Trophoblast cell (in vitro differentiated cells and primary cell): ENCODE measurements around the gene XRCC4. TPM values are rescaled to one million over a fixed set of nuclear protein-coding genes. Genes with fewer than 3 reads are reported as not detected.

Experiments
- DNase-seq, 2 donors: peaks; one replicate each; pipeline ENCODE4 v3.0.0-alpha.2; 2016
- H2AFZ ChIP-seq: 2 replicates; pipeline ENCODE4 v1.6.1; 2013; ENCODE audit warnings: low read length, moderate library complexity, mild to moderate bottlenecking; ENCODE audit not compliant: insufficient read depth, poor library complexity
- H2AK5ac ChIP-seq: 2 replicates; pipeline ENCODE4 v1.6.1; 2013; ENCODE audit warnings: mild to moderate bottlenecking, low read length
- H2BK120ac ChIP-seq: 2 replicates; pipeline ENCODE4 v1.6.1; 2013; ENCODE audit warnings: low read length, mild to moderate bottlenecking, moderate library complexity; ENCODE audit not compliant: insufficient read depth, poor library complexity
- H2BK12ac ChIP-seq: 2 replicates; pipeline ENCODE4 v1.6.1; 2013; ENCODE audit warnings: mild to moderate bottlenecking, low read length, moderate library complexity
- H2BK5ac ChIP-seq: 2 replicates; pipeline ENCODE4 v1.6.1; 2013; ENCODE audit warnings: low read length, low read depth, moderate library complexity, mild to moderate bottlenecking; ENCODE audit not compliant: poor library complexity
- H3K14ac ChIP-seq: 2 replicates; pipeline ENCODE4 v1.6.1; 2013; ENCODE audit warnings: mild to moderate bottlenecking, low read length
- H3K18ac ChIP-seq: 2 replicates; pipeline ENCODE4 v1.6.1; 2013; ENCODE audit warnings: mild to moderate bottlenecking, low read length
- H3K23ac ChIP-seq: 2 replicates; pipeline ENCODE4 v1.6.1; 2013; ENCODE audit warnings: low read length
- H3K27ac ChIP-seq: 2 replicates; pipeline ENCODE4 v1.5.1; 2013; ENCODE audit warnings: low read depth, mild to moderate bottlenecking, inconsistent platforms, low read length, moderate library complexity
- H3K27me3 ChIP-seq: 2 replicates; pipeline ENCODE4 v1.6.1; 2013; ENCODE audit warnings: inconsistent platforms, mild to moderate bottlenecking, low read length, moderate library complexity; ENCODE audit not compliant: insufficient read depth
- H3K36me3 ChIP-seq, 2 experiments: 1 replicate in 1 of 2; 2 replicates in 1 of 2; pipeline ENCODE4 v1.6.1; 2013; ENCODE audit warnings: low read length in 2 of 2, mild to moderate bottlenecking in 2 of 2, moderate library complexity in 1 of 2; ENCODE audit not compliant: insufficient read depth in 2 of 2, control insufficient read depth in 1 of 2
- H3K4ac ChIP-seq: 2 replicates; pipeline ENCODE4 v1.6.1; 2013; ENCODE audit warnings: low read depth, mild to moderate bottlenecking, low read length, moderate library complexity
- H3K4me1 ChIP-seq, 2 experiments: 1 replicate in 1 of 2; 2 replicates in 1 of 2; pipeline ENCODE4 v1.6.1; 2013; ENCODE audit warnings: low read length in 2 of 2, mild to moderate bottlenecking in 2 of 2, moderate library complexity in 1 of 2; ENCODE audit not compliant: insufficient read depth in 2 of 2, control insufficient read depth in 1 of 2
- H3K4me2 ChIP-seq: 2 replicates; pipeline ENCODE4 v1.6.1; 2013; ENCODE audit warnings: inconsistent platforms, mild to moderate bottlenecking, low read length, moderate library complexity
- H3K4me3 ChIP-seq: 2 replicates; pipeline ENCODE4 v1.5.1; 2013; ENCODE audit warnings: mild to moderate bottlenecking, low read depth, low read length, inconsistent platforms
- H3K79me1 ChIP-seq: one replicate; pipeline ENCODE4 v1.6.1; 2013; ENCODE audit warnings: low read length
- H3K79me2 ChIP-seq: 2 replicates; pipeline ENCODE4 v1.6.1; 2013; ENCODE audit warnings: low read length, mild to moderate bottlenecking; ENCODE audit not compliant: control insufficient read depth, insufficient read depth, poor library complexity
- H3K9ac ChIP-seq: 2 replicates; pipeline ENCODE4 v1.6.1; 2013; ENCODE audit warnings: mild to moderate bottlenecking, low read length
- H3K9me3 ChIP-seq: 2 replicates; pipeline ENCODE4 v1.6.1; 2013; ENCODE audit warnings: low read depth, mild to moderate bottlenecking, control low read depth, inconsistent platforms, low read length; ENCODE audit not compliant: insufficient read depth
- H4K12ac ChIP-seq: 2 replicates; pipeline ENCODE4 v1.6.1; 2013; ENCODE audit warnings: low read depth, mild to moderate bottlenecking, low read length, moderate library complexity
- H4K8ac ChIP-seq: 2 replicates; pipeline ENCODE4 v1.6.1; 2013; ENCODE audit warnings: low read depth, mild to moderate bottlenecking, low read length, moderate library complexity
- H4K91ac ChIP-seq: one replicate; pipeline ENCODE4 v1.6.1; 2013; ENCODE audit warnings: low read depth, mild to moderate bottlenecking, low read length, moderate library complexity
- WGBS: extraction: QIAGEN DNeasy Blood & Tissue Kit; methylation state at CpG from one replicate; pipeline ENCODE4 v1.1.7; 2013; ENCODE audit warnings: missing lambda C conversion rate; ENCODE audit not compliant: insufficient read length, insufficient coverage; ENCODE audit errors: extremely low coverage; 5-methylcytosine and 5-hydroxymethylcytosine counted together
- polyA plus RNA-seq: library from polyadenylated mRNA; stranded (reverse); fragments of 200-250 nt; gene quantifications from 2 replicates; pipeline ENCODE4 v1.2.3, GENCODE V29; 2013

XRCC4 gene
- polyA plus RNA-seq, result 15.4 and 16.3 TPM in 2 replicates

DNA sequence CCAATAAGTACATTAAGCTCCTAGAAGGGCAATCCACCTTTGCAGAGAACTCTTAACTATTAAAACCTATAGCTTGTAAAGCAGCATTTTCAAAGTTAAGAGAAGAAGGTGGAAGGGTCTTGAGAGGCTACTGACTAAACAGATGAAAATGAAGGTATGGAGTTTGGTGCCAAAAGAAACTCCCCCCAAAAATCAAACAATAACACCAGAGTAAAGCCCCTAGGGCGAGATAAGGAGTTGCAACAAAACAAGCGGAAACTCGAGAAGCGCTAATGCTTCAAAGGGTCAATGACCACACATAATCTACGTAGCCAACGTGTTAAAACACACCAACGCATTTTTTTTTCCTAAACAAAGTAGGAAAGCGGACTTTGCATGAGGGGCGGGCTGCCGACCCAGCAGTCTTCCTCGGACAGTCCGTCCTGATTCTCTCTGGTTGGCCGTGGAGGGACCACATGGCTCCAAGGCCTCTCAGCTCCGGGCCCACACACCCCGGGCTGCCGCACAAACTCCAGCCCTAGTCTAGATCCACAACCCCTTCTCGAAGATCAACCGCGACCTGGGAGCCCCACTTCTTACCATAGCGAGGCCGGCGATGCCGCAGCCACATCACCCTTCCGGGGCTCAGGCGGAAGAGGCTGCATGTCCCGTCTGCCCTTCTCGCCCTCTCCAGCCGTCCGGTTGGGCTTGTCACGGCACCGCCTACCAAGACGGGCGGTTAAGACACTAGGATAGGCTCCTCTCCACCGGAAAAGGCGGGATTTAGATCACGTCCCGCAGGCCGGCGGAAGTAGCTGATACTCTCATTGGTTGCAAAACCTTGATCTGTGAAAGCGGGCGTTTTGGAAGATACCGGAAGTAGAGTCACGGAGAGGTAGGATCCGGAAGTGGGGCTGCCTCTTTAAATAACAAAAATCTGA is at the start of gene XRCC4, which contains the start of gene TMEM167A:
TSS of gene XRCC4 (plus strand) at position 806 of the 920 bp plus-strand sequence. CDS start 27,373 bp downstream, outside the sequence.
TSS of gene TMEM167A (minus strand) at position 653 of the 920 bp plus-strand sequence. CDS start at position 582, 71 bp downstream.
- H2BK5ac ChIP-seq, result peak within 1 kb of the TSS; percentile 97
- peak within 1 kb of the TSS; percentile 94 for H3K9ac ChIP-seq
- peak within 1 kb of the TSS; percentile 99 for H3K14ac ChIP-seq
- H4K12ac ChIP-seq, result peak within 1 kb of the TSS; percentile 100
- H3K27ac ChIP-seq, result peak within 1 kb of the TSS; percentile 47
- H2AK5ac ChIP-seq, result peak within 1 kb of the TSS; percentile 98
- H2BK12ac ChIP-seq, result peak within 1 kb of the TSS; percentile 30
- H3K23ac ChIP-seq, result no peak within 1 kb of the TSS
- H2BK120ac ChIP-seq, result peak within 1 kb of the TSS; percentile 93
- H3K79me1 ChIP-seq, result peaks cover 9% of the 10 kb centered on the region
- H3K4me1 ChIP-seq, result no peaks in the 10 kb centered on the region
- H3K4ac ChIP-seq, result peak within 1 kb of the TSS; percentile 100
- H4K8ac ChIP-seq, result peak within 1 kb of the TSS; percentile 100
- H3K4me3 ChIP-seq, result peak within 1 kb of the TSS; percentile 91
- no peaks in the 10 kb centered on the region for H3K27me3 ChIP-seq
- H3K36me3 ChIP-seq, result no peaks in the 10 kb centered on the region
- no peaks in the 10 kb centered on the region for H3K9me3 ChIP-seq
- no CpG with 5 or more reads among the region's 44 CpGs for WGBS
- H4K91ac ChIP-seq, result peak within 1 kb of the TSS; percentile 99
- H2AFZ ChIP-seq, result peak within 1 kb of the TSS; percentile 99
- H3K79me2 ChIP-seq, result peaks cover 13% of the 10 kb centered on the region
- peak within 1 kb of the TSS; percentile 97 for H3K4me2 ChIP-seq
- H3K18ac ChIP-seq, result peak within 1 kb of the TSS; percentile 99
- DNase-seq, result peak; percentile 98 to 99

DNA sequence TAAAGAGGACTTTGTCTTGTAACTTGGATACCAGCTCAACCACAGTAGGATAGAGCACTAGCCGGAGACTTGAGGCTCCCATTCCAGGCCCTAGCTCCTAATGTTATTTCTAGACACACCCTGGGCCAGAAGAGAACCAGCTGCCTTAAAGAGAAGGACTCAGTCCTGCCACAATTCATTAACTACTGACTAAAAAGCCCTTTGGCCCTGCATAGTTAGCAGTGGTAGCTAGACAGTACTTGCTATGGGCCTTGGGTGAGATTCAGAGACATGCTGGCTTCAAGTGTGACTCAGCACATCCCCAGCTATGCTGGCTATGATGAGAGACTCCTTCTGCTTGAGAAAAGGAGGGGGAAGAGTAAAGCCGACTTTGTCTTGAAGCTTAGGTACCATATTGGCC is 47.4 kb upstream of the XRCC4 start:
- Histone ChIP-seq H3K79me1 (peaks cover 24% of the 10 kb centered on the region), H3K4me3 (no peak overlapping the region), H3K23ac (no peak overlapping the region), H2BK5ac (peak overlapping the region; percentile 32), H3K9me3 (no peaks in the 10 kb centered on the region), H3K18ac (peak overlapping the region; percentile 91), H3K9ac (no peak overlapping the region), H2AK5ac (peak overlapping the region; percentile 79), H3K27ac (peak overlapping the region; percentile 8), H3K36me3 (no peaks in the 10 kb centered on the region), H4K12ac (no peak overlapping the region), H2AFZ (no peak overlapping the region), H2BK120ac (peak overlapping the region; percentile 83), H3K79me2 (no peaks in the 10 kb centered on the region), H3K27me3 (no peaks in the 10 kb centered on the region), H3K4me2 (no peak overlapping the region), H3K4ac (peak overlapping the region; percentile 88), H4K8ac (peak overlapping the region; percentile 71), H3K4me1 (peaks cover 6 to 13% of the 10 kb centered on the region in 2 experiments), H4K91ac (peak overlapping the region; percentile 74), H2BK12ac (peak overlapping the region; percentile 88), H3K14ac (peak overlapping the region; percentile 90)
- peak; percentile 85 to 91 for DNase-seq
- WGBS, result no CpG with 5 or more reads among the region's 2 CpGs

DNA sequence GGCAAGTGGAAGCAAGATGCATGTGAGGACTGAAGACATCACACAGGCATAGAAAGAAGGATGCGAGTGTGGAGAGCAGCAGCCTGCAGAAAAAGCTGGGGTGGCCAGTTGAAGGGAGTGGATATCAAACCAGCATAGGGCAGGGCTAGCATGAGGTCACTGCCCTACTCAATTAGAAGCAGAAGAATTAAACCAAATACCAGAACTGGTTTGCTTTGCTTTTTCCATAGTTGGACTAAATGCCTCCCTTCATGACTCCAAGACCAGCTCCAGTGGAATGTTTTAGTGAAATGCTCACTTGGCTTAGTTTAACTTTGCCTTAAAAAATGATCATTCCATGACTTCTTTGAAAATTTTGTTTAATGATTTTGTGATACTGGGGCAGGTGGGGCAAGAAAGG is 46.0 kb upstream of the XRCC4 start:
- H3K27me3 ChIP-seq, result no peaks in the 10 kb centered on the region
- no peak overlapping the region for H4K12ac ChIP-seq
- H3K14ac ChIP-seq, result no peak overlapping the region
- H3K36me3 ChIP-seq, result no peaks in the 10 kb centered on the region
- H3K79me2 ChIP-seq, result no peaks in the 10 kb centered on the region
- H3K9me3 ChIP-seq, result no peaks in the 10 kb centered on the region
- H3K4ac ChIP-seq, result no peak overlapping the region
- H3K4me2 ChIP-seq, result no peak overlapping the region
- H2BK5ac ChIP-seq, result no peak overlapping the region
- no peak overlapping the region for H3K23ac ChIP-seq
- H4K8ac ChIP-seq, result no peak overlapping the region
- H2AK5ac ChIP-seq, result no peak overlapping the region
- H2BK120ac ChIP-seq, result no peak overlapping the region
- no peak overlapping the region for H2AFZ ChIP-seq
- H3K9ac ChIP-seq, result no peak overlapping the region
- peaks cover 6 to 10% of the 10 kb centered on the region in 2 experiments for H3K4me1 ChIP-seq
- WGBS, result no CpG with 5 or more reads among the region's 1 CpG
- peak overlapping the region; percentile 3 for H2BK12ac ChIP-seq
- peaks cover 17% of the 10 kb centered on the region for H3K79me1 ChIP-seq
- DNase-seq, result peak; percentile 64 to 96
- H4K91ac ChIP-seq, result no peak overlapping the region
- no peak overlapping the region for H3K18ac ChIP-seq
- H3K27ac ChIP-seq, result no peak overlapping the region
- no peak overlapping the region for H3K4me3 ChIP-seq

DNA sequence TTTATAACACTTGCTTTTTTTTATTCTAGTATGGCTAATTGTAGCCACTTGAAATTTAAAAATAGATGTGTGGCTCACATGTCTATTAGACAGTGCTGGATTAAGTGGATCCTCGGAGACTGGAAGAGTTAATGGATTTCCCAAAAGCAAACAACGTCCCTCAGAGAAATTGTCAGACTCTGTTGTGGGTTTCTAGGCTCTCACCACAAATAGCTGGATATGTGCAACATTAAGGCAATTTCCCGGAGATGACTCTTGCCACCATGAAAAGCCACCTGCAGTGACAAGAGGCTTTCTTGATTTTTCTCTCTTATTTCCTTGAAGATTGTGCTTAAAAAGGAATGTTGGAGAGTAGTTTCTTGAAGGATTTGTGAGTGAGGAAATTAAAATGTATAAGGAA is 43.3 kb upstream of the XRCC4 start:
- H3K79me2 ChIP-seq, result no peaks in the 10 kb centered on the region
- no peak overlapping the region for H4K91ac ChIP-seq
- no peak overlapping the region for H3K9ac ChIP-seq
- H3K4me3 ChIP-seq, result no peak overlapping the region
- no peak overlapping the region for H3K14ac ChIP-seq
- H2BK120ac ChIP-seq, result no peak overlapping the region
- H4K8ac ChIP-seq, result no peak overlapping the region
- no peak overlapping the region for H2BK5ac ChIP-seq
- no peak overlapping the region for H3K4ac ChIP-seq
- no peaks in the 10 kb centered on the region for H3K9me3 ChIP-seq
- no peak overlapping the region for H3K23ac ChIP-seq
- H3K4me2 ChIP-seq, result no peak overlapping the region
- WGBS, result no CpG with 5 or more reads among the region's 3 CpGs
- no peak overlapping the region for H4K12ac ChIP-seq
- H2AFZ ChIP-seq, result no peak overlapping the region
- no peaks in the 10 kb centered on the region for H3K36me3 ChIP-seq
- peaks cover 6% of the 10 kb centered on the region for H3K79me1 ChIP-seq
- no peak overlapping the region for H3K27ac ChIP-seq
- H3K4me1 ChIP-seq, result peaks cover 3 to 6% of the 10 kb centered on the region in 2 experiments
- H2BK12ac ChIP-seq, result no peak overlapping the region
- H3K18ac ChIP-seq, result no peak overlapping the region
- no peak overlapping the region for H2AK5ac ChIP-seq
- no peak for DNase-seq
- H3K27me3 ChIP-seq, result no peaks in the 10 kb centered on the region
